ENCODE results near the gene MRTFB.

Gene MRTFB

DNA sequence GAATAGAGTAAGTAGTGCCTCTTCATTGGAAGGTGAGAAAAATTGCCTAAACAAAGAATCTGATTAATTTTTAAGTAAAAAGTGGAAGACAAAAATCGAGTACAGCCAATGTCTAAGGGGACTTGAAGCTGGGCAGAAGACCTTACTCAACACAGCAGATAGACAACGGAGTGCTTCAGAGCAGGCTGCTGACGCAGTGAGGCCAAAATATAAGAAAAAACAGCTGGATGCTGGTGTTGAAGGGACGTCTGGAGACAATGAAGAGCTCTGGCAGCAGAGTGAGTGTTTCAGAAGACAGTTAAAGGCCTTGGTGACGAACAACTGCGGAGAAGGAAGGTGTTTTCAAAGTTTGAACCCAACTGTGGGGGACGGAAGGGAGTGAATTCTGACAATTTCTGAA lies 169.8 kb downstream of the MRTFB start:
- no peak for DNase-seq

DNA sequence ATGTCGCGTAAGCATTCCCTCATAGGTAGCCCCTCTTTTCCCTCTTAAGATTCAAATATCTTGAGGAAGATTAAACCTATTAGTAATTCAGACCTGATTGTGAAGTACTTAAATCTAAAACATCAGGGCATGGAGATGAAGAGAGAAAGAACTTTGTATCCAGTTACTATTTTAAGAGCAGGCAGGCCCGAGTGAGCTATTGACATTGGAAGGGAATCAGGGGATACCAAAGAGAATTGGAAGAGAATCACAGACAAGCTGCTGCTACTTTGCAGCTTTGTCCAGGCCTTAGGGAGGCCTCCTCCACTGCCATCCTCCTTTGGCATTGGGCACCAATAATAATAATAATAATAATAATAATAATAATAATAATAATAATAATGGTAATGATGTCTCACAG lies 170.5 kb downstream of the MRTFB start:
- DNase-seq = no peak

DNA sequence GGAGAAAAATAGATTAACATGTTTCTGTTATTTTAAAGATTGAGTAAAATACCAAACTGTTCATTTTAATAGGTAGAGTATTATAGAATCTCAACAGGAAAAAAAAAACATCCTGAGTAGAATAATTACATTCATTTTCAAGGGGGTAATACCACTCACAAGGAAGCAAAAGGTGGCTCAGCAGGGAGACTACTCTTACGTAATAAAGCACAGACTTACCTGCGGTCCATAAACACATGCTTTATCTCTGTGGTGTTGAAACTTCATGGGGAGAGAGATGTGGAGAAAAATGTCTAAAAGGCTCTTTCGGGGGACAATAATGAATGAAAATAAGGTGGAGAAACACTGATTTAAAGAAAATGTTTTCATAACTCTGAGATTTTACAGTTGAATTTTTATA lies 171.7 kb downstream of the MRTFB start:
- no peak for DNase-seq

DNA sequence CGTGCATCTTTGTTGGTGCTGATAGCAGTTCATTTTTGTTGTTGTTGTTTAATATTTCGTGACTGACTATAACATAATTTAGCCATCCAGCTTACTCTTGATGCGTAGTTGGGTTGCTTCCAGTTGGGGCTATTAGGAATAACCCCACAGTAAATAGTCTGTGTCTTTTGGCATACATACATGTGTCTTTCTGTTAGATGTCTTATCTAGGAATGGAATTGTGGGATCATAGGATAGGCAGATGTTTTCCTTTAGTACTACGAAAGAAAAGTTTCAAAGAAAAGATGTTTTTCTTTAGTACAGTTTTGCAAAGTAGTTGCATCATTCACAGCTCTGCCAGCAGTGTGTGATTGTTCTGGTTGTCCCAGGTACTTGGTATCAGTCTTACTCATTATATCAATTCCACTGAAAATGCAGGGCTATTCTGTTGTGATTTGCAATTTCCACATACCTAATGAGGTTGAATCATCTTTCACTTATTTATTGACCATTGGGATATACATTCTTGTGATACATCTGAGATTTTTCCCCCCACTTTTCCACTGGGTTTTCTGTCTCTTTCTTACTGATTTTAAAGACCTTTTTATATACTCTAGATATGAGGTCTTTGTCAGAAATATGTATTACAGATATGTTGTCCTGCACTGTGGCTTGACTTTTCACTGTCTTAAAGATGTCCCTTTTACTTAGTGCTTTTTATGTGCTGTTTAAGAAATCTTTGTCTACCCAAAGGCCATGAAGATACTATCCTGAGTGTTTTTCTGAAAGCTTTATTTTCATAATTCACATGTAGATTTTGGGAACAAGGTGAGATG lies 173.3 kb downstream of the MRTFB start:
- DNase-seq = no peak

DNA sequence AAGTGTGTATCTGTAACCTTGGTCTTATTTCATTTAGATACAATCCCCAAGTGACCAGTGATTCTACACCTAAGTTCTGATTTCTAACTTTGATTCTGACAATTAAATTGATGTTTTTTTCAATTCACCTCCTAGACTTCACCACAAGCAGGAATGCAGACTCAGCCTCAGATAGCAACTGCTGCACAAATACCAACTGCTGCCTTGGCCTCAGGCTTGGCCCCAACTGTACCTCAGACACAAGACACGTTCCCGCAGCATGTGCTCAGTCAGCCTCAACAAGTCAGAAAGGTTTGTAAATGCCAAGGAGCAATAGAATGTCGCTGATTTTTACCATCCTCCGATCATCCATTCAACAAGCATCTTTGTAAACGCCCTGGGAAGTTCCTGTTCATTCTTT lies 177.7 kb downstream of the MRTFB start:
- DNase-seq = no peak

DNA sequence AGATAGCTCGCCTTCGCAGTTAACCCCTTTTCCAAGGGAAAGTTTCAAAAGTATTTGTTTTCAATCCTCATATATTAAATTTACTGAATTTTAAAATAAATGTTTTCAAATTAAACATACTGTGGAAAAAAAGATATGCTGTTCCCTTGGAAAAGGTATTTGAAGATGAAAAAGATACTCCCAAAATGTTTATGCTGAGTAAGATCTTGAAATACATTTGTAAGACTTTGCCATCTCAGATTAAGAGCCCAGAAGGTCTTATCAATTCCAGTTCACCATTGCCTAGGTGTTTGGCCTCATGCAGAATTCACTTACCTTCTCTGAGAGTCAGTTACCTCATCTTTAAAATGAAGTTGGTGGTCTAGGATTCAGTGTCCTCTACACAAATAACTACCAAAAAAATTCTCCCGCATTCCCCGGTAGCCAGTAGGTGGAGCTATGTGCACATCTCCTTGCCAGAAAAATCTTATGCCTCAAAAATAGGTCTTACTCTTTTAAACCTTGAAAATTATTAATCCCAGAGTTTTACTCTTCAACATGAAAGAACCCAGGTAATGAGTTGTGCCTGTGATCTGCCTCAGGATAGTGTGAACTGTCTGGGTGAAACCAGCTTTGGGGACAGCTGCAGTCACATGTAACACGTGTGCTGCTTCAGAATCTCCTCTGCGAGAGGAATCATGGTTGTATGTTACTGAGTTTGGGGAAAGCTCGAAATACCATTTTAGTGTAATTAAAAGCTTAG lies 178.3 kb downstream of the MRTFB start:
- DNase-seq = peak; percentile 25

DNA sequence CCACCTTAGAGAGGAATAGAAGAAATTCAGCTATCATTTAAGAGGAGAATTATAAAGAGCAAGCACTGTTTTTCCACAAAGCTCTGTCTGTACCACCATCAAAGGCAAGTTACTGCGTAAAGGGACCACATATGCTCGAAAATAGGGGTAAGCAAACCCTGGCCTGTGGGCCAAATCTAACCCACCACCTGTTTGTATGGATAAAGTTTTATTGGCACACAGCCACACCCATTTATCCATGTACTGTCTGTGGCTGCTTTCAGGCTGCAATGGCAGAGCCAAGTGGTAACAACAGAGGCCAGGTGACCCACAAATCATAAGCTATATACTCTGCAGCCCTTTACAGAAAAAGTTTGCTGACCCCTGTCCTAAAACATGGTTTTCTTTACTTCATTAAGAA lies 180.3 kb downstream of the MRTFB start:
- no peak for DNase-seq

DNA sequence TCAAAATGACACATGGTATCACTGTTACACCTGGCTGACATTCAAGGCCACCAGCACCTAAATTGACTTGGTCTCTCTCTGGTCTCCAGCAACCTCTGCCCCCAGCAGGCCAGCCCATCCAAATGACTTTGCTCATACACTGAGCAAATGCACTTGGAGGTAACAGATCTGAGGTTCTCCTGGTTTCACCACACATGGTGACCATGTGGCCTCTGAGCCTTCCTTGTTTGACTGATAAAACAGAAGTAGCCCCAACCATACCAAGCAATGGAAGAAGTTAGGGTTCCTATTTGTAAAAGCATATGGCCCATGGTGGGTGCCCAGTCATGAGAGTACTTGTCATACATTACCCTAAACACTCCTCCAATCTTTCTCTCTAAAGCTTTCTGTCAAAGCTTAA lies 181.7 kb downstream of the MRTFB start:
- no peak for DNase-seq

DNA sequence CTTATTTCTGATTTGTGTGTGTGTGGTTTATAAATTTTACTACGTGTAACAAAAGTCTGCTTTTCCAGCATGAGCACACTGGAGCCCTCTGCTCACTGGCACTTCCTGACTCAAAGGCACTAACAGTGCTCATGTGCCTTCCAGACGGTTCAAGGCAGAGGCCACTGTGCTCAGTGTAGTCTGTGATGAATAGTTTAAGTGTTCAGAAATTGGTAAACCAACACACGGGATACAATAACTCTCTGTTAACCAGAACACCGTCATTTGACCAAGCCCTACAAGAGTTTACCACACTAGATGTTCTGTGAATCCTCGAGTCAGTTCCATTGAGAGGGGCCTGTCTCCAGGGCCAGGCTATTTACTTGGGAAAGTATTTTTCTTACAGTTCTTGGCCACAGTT lies 191.9 kb downstream of the MRTFB start:
- DNase-seq = no peak

DNA sequence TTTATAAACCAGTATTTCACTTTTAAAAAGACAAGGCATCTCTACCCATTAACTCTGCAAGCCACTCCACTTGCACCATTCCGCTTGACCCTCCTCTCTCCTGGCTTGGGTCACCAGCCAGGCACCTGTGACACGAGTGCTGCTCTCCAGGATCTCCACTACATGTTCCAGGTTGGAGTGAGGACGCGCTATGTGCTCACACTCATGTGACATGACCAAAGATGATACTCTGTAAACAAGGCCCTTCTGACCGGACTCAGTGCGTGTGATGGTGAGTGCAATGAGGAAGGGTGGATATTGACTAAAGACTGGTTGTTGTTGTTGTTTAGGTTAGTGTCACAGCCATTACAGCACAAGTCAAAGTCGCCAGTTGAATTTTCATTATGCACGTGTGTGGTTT lies 192.7 kb downstream of the MRTFB start:
- DNase-seq = no peak

DNA sequence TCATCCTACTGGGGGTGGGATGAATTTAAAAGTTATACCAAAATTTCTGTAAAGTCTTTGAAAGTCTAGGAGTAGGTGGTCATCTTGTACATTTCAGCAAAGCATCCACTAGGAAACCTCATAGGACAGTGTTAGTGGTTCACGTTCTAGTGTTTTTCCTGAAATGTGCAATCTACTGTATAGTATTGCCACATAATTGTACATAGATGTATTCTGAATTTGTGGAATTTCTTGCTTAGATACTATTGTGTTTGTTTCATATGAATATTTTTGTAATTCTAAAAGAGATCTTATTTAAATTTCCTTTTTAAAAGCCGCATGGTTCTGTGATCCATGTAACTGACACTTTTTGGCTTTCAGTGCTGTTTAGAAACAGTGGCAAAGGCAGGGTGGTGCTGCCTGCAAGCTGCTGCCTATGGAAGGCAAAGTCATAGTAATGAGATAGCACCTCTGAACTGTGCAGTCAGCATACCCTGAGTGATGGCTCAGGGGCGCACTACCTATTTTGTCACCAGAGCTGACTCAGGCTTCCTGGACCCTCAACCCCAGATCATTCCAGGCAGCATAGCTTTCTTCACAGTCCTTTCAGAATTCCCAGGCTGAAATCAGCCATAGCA lies 193.3 kb downstream of the MRTFB start:
- DNase-seq = no peak

DNA sequence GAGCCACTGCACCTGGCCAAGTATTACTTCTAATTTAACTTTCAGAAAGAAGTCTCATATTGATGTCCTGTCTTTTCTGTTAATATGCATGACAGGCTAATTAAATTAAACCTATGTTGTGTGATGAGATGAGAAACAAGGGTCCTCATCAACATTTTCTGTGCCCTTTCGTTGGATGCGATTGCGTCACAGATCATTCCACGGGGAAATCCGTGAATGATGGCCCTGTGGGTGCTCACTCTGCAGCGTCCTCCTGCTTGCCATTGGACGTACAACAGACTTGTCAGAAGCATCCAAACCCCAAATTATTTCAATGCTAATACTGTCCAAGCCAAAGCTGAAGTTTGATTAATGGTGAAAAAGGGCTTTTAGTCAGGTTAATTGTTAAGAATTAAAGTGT lies 197.0 kb downstream of the MRTFB start:
- DNase-seq = no peak

DNA sequence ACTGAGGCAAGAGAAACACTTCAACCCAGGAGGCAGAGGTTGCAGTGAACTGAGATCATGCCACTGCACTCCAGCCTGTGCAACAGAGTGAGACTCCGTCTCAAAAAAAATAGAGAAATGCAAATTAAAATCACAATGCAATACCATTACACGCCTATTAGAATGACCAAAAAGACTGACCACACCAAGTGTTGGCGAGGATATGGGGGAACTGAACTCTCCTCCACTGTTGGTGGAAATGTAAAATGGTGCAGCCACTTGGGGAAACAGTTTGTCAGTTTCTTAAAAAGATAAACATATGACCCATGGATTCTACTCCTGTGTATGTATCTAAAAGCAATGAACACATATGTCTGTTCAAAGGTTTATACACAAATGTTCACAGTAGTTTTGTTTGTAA lies 204.8 kb downstream of the MRTFB start:
- no peak for DNase-seq

DNA sequence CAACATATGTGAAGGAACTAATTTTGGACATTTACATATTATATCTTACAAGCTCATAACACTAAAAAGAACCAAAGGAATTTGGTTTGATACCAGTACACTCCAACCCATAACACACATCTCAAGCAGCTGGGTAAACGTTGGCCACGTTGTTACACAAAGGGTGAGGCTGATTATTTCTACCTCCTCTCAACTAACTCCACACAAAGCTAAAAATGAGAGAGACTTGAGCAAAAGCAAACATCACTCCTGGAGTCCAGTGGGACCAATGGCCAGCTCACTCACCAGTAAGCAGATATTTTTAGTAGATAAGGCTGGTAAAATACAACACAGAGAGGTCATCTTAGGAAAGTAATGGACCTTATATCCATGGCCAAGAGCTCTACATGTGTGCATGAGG lies 207.6 kb downstream of the MRTFB start:
- DNase-seq = no peak

DNA sequence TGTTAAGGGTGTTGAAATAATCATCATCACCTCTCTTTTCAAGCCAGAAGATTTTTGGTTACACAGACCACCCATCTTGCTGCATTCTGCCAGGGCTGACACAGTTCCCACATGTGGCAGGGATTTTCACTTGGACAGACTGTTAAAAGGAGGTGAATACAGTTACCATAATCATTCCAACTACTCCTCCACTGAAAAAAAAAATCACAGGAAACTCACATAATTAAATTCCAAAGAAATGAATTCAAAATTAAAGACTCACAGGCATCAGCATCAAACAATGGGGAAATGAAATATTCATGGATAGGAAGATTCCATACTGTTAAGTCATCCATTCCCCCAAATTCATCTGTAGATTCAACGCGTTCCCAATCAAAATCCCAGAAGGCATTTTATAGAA lies 209.4 kb downstream of the MRTFB start:
- no peak for DNase-seq

DNA sequence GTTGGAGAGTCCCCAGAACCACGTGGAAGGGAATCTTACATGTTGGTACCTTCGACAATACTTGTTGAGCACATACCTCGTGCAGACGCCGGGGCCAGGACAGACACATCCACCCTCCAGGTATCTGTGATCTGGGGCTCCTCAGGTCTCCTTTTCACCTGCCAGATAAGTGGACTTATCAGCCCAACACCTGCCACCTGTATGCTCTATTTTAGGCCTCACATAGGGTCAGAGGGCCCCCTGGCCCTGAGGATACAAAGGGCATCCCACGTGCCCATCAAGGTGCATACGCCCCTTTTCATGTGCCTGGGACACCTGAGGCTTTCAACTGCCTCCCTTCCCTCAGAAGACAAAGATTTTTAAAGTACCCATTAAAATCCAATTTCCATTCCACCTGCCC lies 212.7 kb downstream of the MRTFB start:
- DNase-seq = no peak

DNA sequence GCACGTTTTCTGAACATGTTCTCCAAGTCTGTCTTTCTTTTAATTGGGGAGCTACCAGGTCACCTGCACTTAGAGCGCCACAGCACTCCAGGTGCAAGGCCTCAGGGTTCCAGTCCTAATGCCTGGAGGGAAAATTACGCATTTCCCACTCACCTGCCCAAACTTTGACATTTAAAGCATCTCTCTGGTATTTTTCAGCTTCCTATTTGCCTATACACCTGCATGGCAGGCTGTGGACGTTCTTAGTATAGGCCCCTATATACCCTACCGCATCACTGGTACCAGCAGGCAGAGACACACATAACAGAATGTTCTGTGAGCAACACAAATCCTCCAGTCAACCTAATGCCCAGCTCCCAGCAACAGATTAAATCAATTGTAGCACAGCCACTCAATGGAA lies 213.3 kb downstream of the MRTFB start:
- DNase-seq = no peak

DNA sequence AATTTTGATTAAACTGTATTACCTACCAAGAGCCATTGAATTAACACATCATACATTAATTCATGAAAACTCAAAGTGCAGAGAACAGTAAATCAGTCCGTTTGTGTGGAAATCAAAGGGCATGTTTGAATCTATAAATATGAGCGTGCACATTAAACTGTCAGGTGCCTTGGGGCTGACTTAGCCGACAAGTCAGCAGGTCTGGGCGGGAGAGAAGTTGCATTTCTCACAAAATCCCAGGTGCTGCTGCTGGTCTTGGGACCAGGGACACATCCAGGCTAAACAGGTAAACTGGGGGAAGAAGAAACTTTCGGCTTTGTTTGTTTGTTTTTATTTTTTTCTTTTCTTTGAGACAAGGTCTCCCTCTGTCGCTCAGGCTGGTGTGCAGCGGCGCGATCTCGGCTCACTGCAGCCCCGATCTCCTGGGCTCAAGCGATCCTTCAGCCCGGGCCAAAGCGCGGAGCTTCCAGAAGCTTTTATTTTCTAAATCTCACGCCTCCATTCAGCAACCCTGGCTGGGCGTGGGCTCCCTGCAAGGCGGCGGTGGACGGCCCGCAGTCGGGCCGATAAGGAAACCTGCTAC lies 213.9 kb downstream of the MRTFB start:
- no peak for DNase-seq

DNA sequence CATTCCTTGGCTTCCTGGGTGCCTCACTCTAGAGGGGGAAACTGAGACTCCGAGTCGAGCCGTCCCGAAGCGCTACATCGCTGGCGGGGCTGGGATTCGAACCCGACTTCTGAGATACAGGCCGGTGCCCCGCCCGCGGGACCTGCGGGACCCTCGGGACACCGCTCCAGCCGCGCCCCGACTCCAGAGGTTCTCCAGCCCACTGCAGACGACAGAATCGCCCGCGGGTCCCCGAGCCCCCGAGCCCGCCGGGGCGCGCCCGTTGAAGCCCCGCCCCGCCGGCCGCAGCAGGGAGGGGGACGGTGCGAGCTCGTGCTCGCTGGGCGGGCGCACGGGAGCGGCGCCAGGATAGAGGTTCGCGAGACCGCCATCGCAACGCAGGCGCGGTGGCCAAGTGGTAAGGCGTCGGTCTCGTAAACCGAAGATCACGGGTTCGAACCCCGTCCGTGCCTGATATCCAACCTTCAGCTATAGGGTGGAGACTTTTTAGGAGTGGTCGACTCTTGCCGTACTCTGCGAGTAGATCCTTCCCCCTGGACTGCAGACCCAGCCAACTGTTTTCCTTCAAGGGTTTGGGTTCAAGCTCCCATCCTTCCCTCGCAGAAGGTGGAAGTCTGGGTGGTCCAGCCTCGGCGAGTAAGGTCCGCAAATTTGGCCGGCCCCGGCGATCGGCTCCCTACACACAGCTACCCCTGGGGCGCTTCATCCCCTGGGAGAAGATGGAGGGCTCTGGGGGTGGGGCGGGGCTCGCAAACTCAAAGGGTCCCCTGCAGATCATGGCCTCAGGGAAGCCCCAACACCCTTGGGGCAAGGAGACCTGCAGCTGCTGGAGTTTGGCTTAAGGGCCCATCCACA lies 214.6 kb downstream of the MRTFB start:
- peak; percentile 93 for DNase-seq

DNA sequence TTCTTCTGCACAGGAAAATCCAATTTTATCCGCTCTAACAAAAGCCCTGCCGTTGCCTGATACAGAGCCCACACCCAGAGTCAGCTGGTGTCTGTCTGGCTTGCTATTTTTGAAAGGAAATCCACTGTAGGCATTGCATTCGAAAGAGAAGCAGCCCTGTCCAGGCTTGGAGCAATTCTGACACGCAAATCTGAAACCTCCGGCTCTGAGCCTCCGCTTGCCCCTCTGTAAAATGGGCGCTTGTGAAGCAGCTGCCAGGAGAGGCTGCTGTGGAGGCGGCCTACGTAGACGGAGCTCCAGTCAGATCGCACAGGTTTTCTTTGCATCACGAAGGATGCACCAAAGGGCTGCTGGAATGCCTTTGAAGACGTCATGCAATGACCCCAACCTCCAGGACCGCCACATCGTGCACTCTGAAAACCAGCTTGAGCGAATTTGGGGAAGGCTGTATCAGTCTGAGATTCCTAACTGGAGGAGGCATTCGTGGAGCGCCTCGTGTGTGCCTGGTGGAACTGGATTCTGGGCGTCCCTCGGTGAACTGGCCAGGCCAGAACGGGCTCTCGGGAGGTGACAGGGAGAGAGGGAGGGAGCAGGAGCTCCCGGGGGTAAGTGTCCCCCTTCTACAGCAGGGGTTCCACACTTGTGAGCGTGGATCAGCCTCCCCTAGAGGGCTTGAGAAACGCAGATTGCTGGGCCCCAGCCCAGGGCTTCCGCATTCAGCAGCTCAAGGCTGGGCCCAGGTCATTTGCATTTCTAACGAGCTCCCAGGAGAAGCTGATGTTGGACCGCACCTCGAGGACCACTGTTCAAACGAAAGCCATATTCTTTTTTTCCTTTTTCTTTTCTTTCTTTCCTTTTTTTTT lies 215.5 kb downstream of the MRTFB start:
- peak; percentile 46 for DNase-seq

DNA sequence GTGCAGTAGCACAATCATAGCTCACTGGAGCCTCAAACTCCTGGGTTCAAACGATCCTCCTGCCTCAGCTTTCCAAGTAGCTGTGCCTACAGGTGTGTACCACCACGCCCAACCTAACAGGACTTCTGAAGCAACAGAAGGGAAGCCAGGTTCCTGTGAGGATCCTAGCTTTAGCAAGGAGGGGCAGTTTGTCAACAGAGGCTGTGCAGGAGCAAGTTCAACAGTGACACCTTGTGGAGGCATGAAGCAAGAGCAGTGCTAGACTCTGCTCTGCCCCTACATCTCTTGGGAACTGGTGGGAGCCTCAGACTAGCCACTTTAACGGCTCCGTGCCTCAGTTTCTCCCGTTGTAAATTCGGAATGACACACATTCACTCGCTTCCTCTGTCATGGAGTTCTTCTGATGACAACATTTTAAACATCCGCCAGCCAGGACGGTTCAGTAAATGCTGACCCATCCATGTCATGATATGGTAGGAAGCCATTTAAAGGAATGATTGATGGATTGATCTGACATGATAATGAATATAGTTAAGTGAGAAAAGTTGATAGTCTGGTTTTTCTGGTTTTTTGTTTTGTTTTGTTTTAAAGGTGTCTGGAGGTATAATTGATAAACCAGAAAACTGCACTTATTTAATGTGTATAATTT lies 218.7 kb downstream of the MRTFB start:
- DNase-seq = no peak
